K562 (cell line): ENCODE results near the gene IRS1. TPM values are rescaled to one million over a fixed set of nuclear protein-coding genes. Genes with fewer than 3 reads are reported as not detected.

Experiments used
- ATAC-seq: fragments of 200-7000 bp; cut with Tn5 transposase; 3 replicates; pipeline ENCODE4 v1.9.1; 2020; ENCODE audit warnings: moderate library complexity
- BruUV-seq: library from RNA; stranded (reverse); fragments of 400-500 nt; replicated peaks from 2 replicates; lab custom pipeline; 2021; lab: Mats Ljungman, UMichigan
- CTCF ChIA-PET: fragments of 300-600 bp; formaldehyde crosslinking; extraction: SDS; loops from one replicate; lab custom pipeline; 2021; ENCODE audit warnings: low intra/inter-chr PET ratio; lab: Yijun Ruan, JAX
- POLR2A ChIA-PET: fragments of 300-600, 350-650 bp; sonication (Branson Sonifier 250); formaldehyde crosslinking; extraction: SDS; loops from one replicate; lab custom pipeline; 2021; ENCODE audit warnings: antibody characterized with exemption, inconsistent platforms; lab: Yijun Ruan, JAX
- DNase-seq, 4 experiments: peaks; one replicate each; pipeline versions ENCODE4 v3.0.0 to v3.0.0-alpha.2; 2011 to 2018; ENCODE audit warnings: low spot score in 3 of 4, mixed read lengths in 3 of 4; ENCODE audit errors: extremely low read depth in 1 of 4
- FAIRE-seq: peaks from 2 replicates; lab custom pipeline; 2011; peaks lifted over from hg19 to GRCh38; lab: Jason Lieb, UNC
- H2AFZ ChIP-seq: 2 replicates; pipeline ENCODE4 v1.6.0; 2011; ENCODE audit warnings: low read depth, low read length, control low read depth, inconsistent platforms
- H3K27ac ChIP-seq: fragments of 200-600 bp; 3 replicates; pipeline ENCODE4 v1.8.0; 2011; ENCODE audit warnings: low read depth, mild to moderate bottlenecking, control low read depth, inconsistent platforms, low read length, moderate library complexity, mixed read lengths; ENCODE audit errors: extremely low read depth
- H3K27me3 ChIP-seq, 2 experiments: fragments of 300-600 bp in 1 of 2; 2 replicates in 1 of 2; 3 replicates in 1 of 2; pipeline versions ENCODE4 v1.6.0 to v1.8.0; 2011; ENCODE audit warnings: inconsistent platforms in 2 of 2, low read length in 2 of 2, mild to moderate bottlenecking in 1 of 2, mixed read lengths in 1 of 2, moderate library complexity in 1 of 2; ENCODE audit not compliant: control insufficient read depth in 2 of 2, insufficient read depth in 2 of 2
- H3K36me3 ChIP-seq: fragments of 300-600 bp; 3 replicates; pipeline ENCODE4 v1.8.0; 2011; ENCODE audit warnings: mild to moderate bottlenecking, low read length, inconsistent platforms; ENCODE audit not compliant: control insufficient read depth, insufficient read depth
- H3K4me1 ChIP-seq, 2 experiments: fragments of 200-600 bp in 1 of 2; replicated peaks in 1 of 2; 2 replicates in 1 of 2; 3 replicates in 1 of 2; pipeline versions ENCODE4 v1.5.1 to v1.8.0; 2011; ENCODE audit warnings: inconsistent platforms in 2 of 2, low read length in 2 of 2, mild to moderate bottlenecking in 1 of 2, mixed read lengths in 1 of 2, moderate library complexity in 1 of 2; ENCODE audit not compliant: control insufficient read depth in 2 of 2, insufficient read depth in 2 of 2
- H3K4me2 ChIP-seq: 2 replicates; pipeline ENCODE4 v1.6.1; 2011; ENCODE audit warnings: low read length, control low read depth, inconsistent platforms, mixed read lengths; ENCODE audit not compliant: insufficient read depth
- H3K4me3 ChIP-seq: fragments of 200-600 bp; sonication (generic), shearing (Covaris generic); 2 replicates; pipeline ENCODE4 v1.5.1; 2016; ENCODE audit warnings: control low read depth, inconsistent platforms
- H3K79me2 ChIP-seq: fragments of 200-600 bp; 3 replicates; pipeline ENCODE4 v1.8.0; 2011; ENCODE audit warnings: low read length, inconsistent platforms; ENCODE audit not compliant: control insufficient read depth, insufficient read depth
- H3K9ac ChIP-seq, 2 experiments: 2 replicates each; pipeline versions ENCODE4 v1.6.0 to v1.6.1; 2011; ENCODE audit warnings: low read depth in 2 of 2, low read length in 2 of 2, control low read depth in 1 of 2, inconsistent platforms in 1 of 2, mild to moderate bottlenecking in 1 of 2, mixed read lengths in 1 of 2; ENCODE audit not compliant: insufficient read depth in 1 of 2
- H3K9me1 ChIP-seq: one replicate; pipeline ENCODE4 v1.6.0; 2011; ENCODE audit warnings: inconsistent platforms, mild to moderate bottlenecking, low read length, moderate library complexity; ENCODE audit not compliant: control insufficient read depth, insufficient read depth
- H3K9me3 ChIP-seq: replicated peaks from 2 replicates; pipeline ENCODE4 v1.5.1; 2011; ENCODE audit warnings: low read depth, low read length, inconsistent platforms; ENCODE audit not compliant: control insufficient read depth, insufficient read depth
- H4K20me1 ChIP-seq: replicated peaks from 2 replicates; pipeline ENCODE4 v1.6.1; 2011; ENCODE audit warnings: low read length, inconsistent platforms, mixed read lengths; ENCODE audit not compliant: control insufficient read depth, insufficient read depth
- BRD4 ChIP-seq: fragments of 200-600 bp; sonication (generic); IDR thresholded peaks from 2 replicates; pipeline ENCODE4 v1.6.1; 2017; ENCODE audit warnings: inconsistent platforms
- CBFA2T2 ChIP-seq: fragments of 450-650 bp; conservative IDR thresholded peaks from 2 replicates; pipeline ENCODE4 v1.6.1; 2017; ENCODE audit warnings: mild to moderate bottlenecking
- E2F4 ChIP-seq: sonication (generic); formaldehyde crosslinking; IDR thresholded peaks from 2 replicates; pipeline ENCODE4 v1.8.0; 2022; ENCODE audit warnings: mild to moderate bottlenecking, low read depth, missing genetic modification reagents
- RBM39 ChIP-seq: fragments of 200-400 bp; formaldehyde crosslinking; optimal IDR thresholded peaks from 2 replicates; pipeline ENCODE3; 2018; ENCODE audit warnings: low read depth, low read length
- RFX7 ChIP-seq: fragments of 250-450 bp; sonication (Bioruptor Pico); IDR thresholded peaks from 2 replicates; pipeline ENCODE4 v1.5.1; 2021; ENCODE audit warnings: mild to moderate bottlenecking
- TRIM28 ChIP-seq: fragments of 450-650 bp; IDR thresholded peaks from 2 replicates; pipeline ENCODE4 v1.6.1; 2017
- ZKSCAN1 ChIP-seq: fragments of 150-350 bp; IDR thresholded peaks from 2 replicates; pipeline ENCODE4 v1.6.1; 2016; ENCODE audit warnings: low read depth, low read length
- ZNF778 ChIP-seq: fragments of 450-650 bp; formaldehyde crosslinking; IDR thresholded peaks from 2 replicates; pipeline ENCODE4 v1.4.0; 2020; ENCODE audit warnings: mild to moderate bottlenecking, moderate library complexity
- in situ Hi-C: fragments of 300-500 bp; cut with MboI; formaldehyde crosslinking; loops from 4 replicates; pipeline ENCODE4 v1.15.0; 2018; ENCODE audit warnings: inconsistent platforms, mixed read lengths
- intact Hi-C: fragments of 100-400 bp; cut with micrococcal nuclease; formaldehyde crosslinking; loops from 2 replicates; pipeline ENCODE4 v1.14.2; 2022
- polyA plus RNA-seq, 8 experiments: library from polyadenylated mRNA; depleted of rRNA in 4 of 8; stranded (reverse) in 5 of 8; unstranded in 3 of 8; fragments of >200 nt; fragmentation: Nextera tagmentation in 2 of 8; fragmentation: Illumina TruSeq in 1 of 8; extraction: Ambion mirVana in 2 of 8; extraction: Trizol in 1 of 8; gene quantifications; 2 replicates each; pipeline versions ENCODE4 v1.2.1 to v1.2.3, GENCODE V29; 2011 to 2014; ENCODE audit warnings: inconsistent platforms in 1 of 8, missing spikeins in 1 of 8
- total RNA-seq, 7 experiments: library from RNA; depleted of rRNA in 6 of 7; stranded (reverse); fragments of >200 nt in 6 of 7; fragmentation: Illumina TruSeq in 2 of 7; extraction: Trizol in 2 of 7; gene quantifications; 2 replicates each; pipeline versions ENCODE4 v1.2.1 to v1.2.3, GENCODE V29; 2011 to 2021; ENCODE audit warnings: low replicate concordance in 1 of 7
- TF ChIP-seq, protein P1 (sequence below): fragments of 250-450 bp; sonication (Bioruptor Pico); IDR thresholded peaks from 2 replicates; pipeline ENCODE4 v1.4.0; 2020

Gene IRS1
- total and polyA plus RNA-seq, 9 of the 15 experiments (the other 6 are each of a cell fraction or from before 2014, with no cell fraction given) = under 0.01 to 0.31 (median 0.08) TPM; not detected in 1

DNA sequence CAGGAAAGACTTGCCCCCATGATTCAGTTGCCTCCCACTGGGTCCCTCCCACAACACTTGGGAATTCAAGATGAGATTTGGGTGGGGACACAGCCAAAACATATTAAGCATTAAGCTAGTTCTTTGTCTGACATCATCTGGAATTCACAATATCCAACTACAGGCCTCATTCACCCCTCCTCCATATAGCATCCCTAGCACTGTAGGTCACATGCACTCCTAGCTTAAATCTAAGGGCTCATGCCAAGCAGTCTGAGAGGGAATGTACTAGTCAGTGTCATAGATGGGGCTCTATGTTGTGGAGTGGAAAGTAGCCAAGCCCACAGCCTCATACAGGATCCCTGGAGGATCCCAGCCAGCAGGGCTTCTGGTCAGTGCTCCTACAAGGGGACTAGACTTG lies 92.1 kb downstream of the IRS1 start:
- POLR2A ChIA-PET = no interaction called here
- no TSS peak for BruUV-seq
- H2AFZ ChIP-seq = no peak overlapping the region

More for the DNA sequence above, 92.1 kb downstream of the IRS1 start:
- no peak for ATAC-seq
- CTCF ChIA-PET = no interaction called here
- in situ Hi-C loops = no loop called here
- no peak overlapping the region for H3K4me2 ChIP-seq
- H3K9me3 ChIP-seq = no peaks in the 10 kb centered on the region
- H3K27me3 ChIP-seq = no peaks in the 10 kb centered on the region
- intact Hi-C loops = no loop called here
- no peaks in the 10 kb centered on the region for H4K20me1 ChIP-seq
- no peaks in the 10 kb centered on the region for H3K36me3 ChIP-seq
- H3K9ac ChIP-seq = no peak overlapping the region
- H3K4me3 ChIP-seq = no peak overlapping the region
- no peaks in the 10 kb centered on the region for H3K79me2 ChIP-seq
- H3K27ac ChIP-seq = no peak overlapping the region
- no peak for DNase-seq
- no peak for FAIRE-seq
- no peaks in the 10 kb centered on the region for H3K4me1 ChIP-seq
- no peaks in the 10 kb centered on the region for H3K9me1 ChIP-seq
- TF ChIP-seq, protein P1, sequence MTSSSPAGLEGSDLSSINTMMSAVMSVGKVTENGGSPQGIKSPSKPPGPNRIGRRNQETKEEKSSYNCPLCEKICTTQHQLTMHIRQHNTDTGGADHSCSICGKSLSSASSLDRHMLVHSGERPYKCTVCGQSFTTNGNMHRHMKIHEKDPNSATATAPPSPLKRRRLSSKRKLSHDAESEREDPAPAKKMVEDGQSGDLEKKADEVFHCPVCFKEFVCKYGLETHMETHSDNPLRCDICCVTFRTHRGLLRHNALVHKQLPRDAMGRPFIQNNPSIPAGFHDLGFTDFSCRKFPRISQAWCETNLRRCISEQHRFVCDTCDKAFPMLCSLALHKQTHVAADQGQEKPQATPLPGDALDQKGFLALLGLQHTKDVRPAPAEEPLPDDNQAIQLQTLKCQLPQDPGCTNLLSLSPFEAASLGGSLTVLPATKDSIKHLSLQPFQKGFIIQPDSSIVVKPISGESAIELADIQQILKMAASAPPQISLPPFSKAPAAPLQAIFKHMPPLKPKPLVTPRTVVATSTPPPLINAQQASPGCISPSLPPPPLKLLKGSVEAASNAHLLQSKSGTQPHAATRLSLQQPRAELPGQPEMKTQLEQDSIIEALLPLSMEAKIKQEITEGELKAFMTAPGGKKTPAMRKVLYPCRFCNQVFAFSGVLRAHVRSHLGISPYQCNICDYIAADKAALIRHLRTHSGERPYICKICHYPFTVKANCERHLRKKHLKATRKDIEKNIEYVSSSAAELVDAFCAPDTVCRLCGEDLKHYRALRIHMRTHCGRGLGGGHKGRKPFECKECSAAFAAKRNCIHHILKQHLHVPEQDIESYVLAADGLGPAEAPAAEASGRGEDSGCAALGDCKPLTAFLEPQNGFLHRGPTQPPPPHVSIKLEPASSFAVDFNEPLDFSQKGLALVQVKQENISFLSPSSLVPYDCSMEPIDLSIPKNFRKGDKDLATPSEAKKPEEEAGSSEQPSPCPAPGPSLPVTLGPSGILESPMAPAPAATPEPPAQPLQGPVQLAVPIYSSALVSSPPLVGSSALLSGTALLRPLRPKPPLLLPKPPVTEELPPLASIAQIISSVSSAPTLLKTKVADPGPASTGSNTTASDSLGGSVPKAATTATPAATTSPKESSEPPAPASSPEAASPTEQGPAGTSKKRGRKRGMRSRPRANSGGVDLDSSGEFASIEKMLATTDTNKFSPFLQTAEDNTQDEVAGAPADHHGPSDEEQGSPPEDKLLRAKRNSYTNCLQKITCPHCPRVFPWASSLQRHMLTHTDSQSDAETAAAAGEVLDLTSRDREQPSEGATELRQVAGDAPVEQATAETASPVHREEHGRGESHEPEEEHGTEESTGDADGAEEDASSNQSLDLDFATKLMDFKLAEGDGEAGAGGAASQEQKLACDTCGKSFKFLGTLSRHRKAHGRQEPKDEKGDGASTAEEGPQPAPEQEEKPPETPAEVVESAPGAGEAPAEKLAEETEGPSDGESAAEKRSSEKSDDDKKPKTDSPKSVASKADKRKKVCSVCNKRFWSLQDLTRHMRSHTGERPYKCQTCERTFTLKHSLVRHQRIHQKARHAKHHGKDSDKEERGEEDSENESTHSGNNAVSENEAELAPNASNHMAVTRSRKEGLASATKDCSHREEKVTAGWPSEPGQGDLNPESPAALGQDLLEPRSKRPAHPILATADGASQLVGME = no peak
- no peak for TF ChIP-seq RFX7 (CRISPR knock-in tag)
- TF ChIP-seq E2F4 = no peak
- no peak for TF ChIP-seq ZKSCAN1
- no peak for TF ChIP-seq TRIM28
- TF ChIP-seq CBFA2T2 = no peak
- TF ChIP-seq RBM39 = no peak
- no peak for TF ChIP-seq BRD4
- TF ChIP-seq ZNF778 (CRISPR knock-in tag) = no peak
- TF ChIP-seq, all 486 proteins: peak for 0
